ENCODE measurements around the gene IRGQ.
"Not testable (repeated sequence)": the region's sequence is repeated elsewhere in the genome, so short reads cannot be mapped to it uniquely, and the experiment has no call there.

The IRGQ gene

GRCh38 chr19:43595999-43596841, at the start of gene IRGQ, which contains the start of gene ZNF576:
IRGQ (minus strand) TSS chr19:43596134; CDS start chr19:43595338, 796 bp downstream.
ZNF576 (plus strand) TSS chr19:43596595; CDS start chr19:43597109, 514 bp downstream.
- DNase-seq (ENCODE audit: low read depth in 2 of 2) = peak; percentile 100

GRCh38 chr19:43644181-43644580, 48.2 kb upstream of the IRGQ start:
- DNase-seq (ENCODE audit: low read depth in 2 of 2) = no peak

GRCh38 chr19:43643326-43643725, 47.4 kb upstream of the IRGQ start:
- DNase-seq (ENCODE audit: low read depth in 2 of 2) = no peak

GRCh38 chr19:43642531-43642930, 46.6 kb upstream of the IRGQ start:
- DNase-seq (ENCODE audit: low read depth in 2 of 2) = no peak

GRCh38 chr19:43641333-43641732, 45.4 kb upstream of the IRGQ start:
- no peak for DNase-seq (ENCODE audit: low read depth in 2 of 2)

- no peak for DNase-seq (ENCODE audit: low read depth in 2 of 2)
Measured at GRCh38 chr19:43640424-43640757, 44.5 kb upstream of the IRGQ start.

- peak in 1 of 2 donors; percentile 22 for DNase-seq (ENCODE audit: low read depth in 2 of 2)
Measured at GRCh38 chr19:43639519-43640423, 43.8 kb upstream of the IRGQ start, which contains the start of gene CADM4. CADM4 (minus strand) TSS chr19:43639850; CDS start chr19:43639790, 60 bp downstream.

GRCh38 chr19:43638995-43639518, 43.1 kb upstream of the IRGQ start:
- DNase-seq (ENCODE audit: low read depth in 2 of 2) = no peak

- DNase-seq (ENCODE audit: low read depth in 2 of 2) = no peak
Measured at GRCh38 chr19:43638214-43638994, 42.5 kb upstream of the IRGQ start.

GRCh38 chr19:43636121-43636683, 40.3 kb upstream of the IRGQ start:
- no peak for DNase-seq (ENCODE audit: low read depth in 2 of 2)

GRCh38 chr19:43635561-43635940, 39.6 kb upstream of the IRGQ start:
- not testable (repeated sequence) for DNase-seq (ENCODE audit: low read depth in 2 of 2)

GRCh38 chr19:43634872-43635560, 39.1 kb upstream of the IRGQ start:
- no peak for DNase-seq (ENCODE audit: low read depth in 2 of 2)

- DNase-seq (ENCODE audit: low read depth in 2 of 2) = no peak
Measured at GRCh38 chr19:43634506-43634871, 38.6 kb upstream of the IRGQ start.

GRCh38 chr19:43634068-43634467, 38.1 kb upstream of the IRGQ start:
- no peak for DNase-seq (ENCODE audit: low read depth in 2 of 2)

- no peak for DNase-seq (ENCODE audit: low read depth in 2 of 2)
Measured at GRCh38 chr19:43633520-43633919, 37.6 kb upstream of the IRGQ start.

GRCh38 chr19:43631491-43631890, 35.6 kb upstream of the IRGQ start:
- no peak for DNase-seq (ENCODE audit: low read depth in 2 of 2)

- no peak for DNase-seq (ENCODE audit: low read depth in 2 of 2)
Measured at GRCh38 chr19:43628646-43629326, 32.9 kb upstream of the IRGQ start.

- DNase-seq (ENCODE audit: low read depth in 2 of 2) = no peak
Measured at GRCh38 chr19:43626838-43627237, 30.9 kb upstream of the IRGQ start.

GRCh38 chr19:43625918-43626579, 30.1 kb upstream of the IRGQ start:
- peak in 1 of 2 donors; percentile 20 for DNase-seq (ENCODE audit: low read depth in 2 of 2)

All from stimulated activated CD4-positive, alpha-beta T cell treated with anti-CD3 and anti-CD28 coated beads, Interleukin-15, amount 100 ng/mL, for 48 hours (primary cell).